HG03045 (cell line): ENCODE measurements around the gene ADSS1.

Experiments
- ATAC-seq: cut with Tn5 transposase; IDR thresholded peaks from one replicate; pipeline ENCODE4 v1.9.1; 2021; ENCODE audit warnings: mild to moderate bottlenecking, moderate library complexity; ENCODE audit not compliant: unreplicated experiment

Gene ADSS1

DNA sequence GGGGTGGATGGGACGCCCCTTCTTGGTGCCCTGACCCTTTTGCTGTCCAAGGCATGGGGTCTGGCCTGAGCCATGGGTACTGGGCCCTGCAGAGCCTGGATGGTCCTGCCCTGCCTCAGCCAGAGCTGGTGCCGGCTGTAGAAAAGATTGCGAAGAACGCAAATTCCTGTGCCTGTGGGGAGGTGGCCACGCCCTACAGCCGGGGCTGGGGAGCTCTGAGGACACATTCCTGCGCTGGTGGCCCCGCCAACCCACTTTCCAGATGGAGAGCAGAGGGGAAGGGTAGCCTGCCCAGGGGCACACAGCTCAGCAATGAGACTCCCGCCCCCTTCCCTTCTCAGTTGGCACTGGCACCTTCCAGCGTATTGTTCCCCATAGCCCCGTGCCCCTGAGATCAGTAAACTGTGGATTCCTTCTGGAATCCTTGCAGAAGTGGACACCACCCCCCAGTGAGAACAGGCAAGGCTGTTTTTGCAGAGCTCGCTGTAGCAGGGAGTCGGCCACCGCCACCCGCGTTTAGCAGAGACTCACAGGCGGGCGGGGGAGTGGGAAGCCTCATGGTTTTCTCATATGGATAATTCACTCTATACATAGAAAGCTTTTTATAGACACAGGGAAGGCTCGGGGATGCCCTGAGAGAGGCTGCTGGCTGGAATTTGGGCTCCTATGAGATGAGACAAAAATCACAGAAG lies 26.0 kb upstream of the ADSS1 start:
- no peak for ATAC-seq

- ATAC-seq = no peak
Measured at GRCh38 chr14:104698688-104699425, 25.2 kb upstream of the ADSS1 start.

DNA sequence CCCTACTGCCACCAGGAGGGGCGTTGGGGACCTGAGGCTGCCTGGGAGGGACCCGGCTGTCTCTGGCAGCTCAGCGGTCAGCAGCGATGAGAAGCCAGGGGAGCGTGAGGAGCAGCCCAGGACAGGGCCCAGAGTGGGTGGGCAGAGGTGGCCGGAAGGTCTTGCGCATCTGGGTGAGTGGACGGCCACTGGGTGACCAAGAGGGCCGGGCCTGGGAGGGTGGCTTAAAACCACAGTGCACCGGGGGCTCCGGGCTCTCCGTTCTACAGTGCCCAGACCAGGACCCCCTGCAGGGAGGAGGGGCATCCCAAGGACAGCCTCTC lies 24.6 kb upstream of the ADSS1 start:
- ATAC-seq = no peak

GRCh38 chr14:104700225-104700651 lies 23.8 kb upstream of the ADSS1 start:
- ATAC-seq = no peak

GRCh38 chr14:104700747-104701217 lies 23.2 kb upstream of the ADSS1 start:
- ATAC-seq = no peak

DNA sequence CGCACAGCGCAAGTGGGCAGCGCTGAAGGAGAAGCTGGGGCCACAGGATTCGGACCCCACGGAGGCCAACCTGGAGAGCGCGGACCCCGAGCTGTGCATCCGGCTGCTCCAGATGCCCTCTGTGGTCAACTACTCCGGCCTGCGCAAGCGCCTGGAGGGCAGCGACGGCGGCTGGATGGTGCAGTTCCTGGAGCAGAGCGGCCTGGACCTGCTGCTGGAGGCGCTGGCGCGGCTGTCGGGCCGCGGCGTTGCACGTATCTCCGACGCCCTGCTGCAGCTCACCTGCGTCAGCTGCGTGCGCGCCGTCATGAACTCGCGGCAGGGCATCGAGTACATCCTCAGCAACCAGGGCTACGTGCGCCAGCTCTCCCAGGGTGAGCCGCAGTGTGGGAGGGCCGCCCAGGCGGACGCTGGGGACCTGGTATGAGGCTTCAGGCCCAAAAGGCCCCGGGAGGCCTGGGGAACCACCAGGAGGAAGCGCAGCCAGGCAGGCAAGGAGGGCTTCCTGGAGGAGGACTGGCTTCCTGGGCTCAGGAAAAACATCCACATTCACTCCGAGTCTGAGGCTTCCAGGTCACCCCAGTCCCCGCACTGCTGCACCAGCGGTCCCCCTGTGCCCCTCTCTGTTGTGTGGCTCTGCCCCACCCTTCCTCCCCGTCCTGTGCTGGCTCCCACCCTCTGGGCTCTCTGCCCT lies 22.5 kb upstream of the ADSS1 start:
- no peak for ATAC-seq

- no peak for ATAC-seq
Measured at GRCh38 chr14:104702106-104702505, 21.9 kb upstream of the ADSS1 start.

DNA sequence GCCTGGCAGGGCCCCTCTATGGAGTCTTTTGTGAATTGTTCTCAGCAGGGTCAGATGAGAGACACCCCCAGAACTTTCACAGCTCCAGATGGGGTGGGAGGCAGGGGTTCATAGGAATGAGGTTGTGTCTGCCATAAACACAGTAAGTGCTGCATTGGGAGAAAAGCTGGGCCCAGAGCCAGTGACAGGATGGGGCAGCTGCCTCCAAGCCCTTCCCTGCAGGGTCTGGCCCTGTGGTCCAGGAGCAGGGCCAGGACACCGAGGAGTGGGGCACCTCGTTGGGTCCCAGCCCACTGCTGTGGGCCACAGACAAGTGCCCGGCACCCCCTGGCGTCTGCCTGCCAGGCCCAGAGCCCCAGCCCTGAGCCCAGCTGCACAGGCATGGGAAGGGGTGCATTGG lies 21.4 kb upstream of the ADSS1 start:
- no peak for ATAC-seq

DNA sequence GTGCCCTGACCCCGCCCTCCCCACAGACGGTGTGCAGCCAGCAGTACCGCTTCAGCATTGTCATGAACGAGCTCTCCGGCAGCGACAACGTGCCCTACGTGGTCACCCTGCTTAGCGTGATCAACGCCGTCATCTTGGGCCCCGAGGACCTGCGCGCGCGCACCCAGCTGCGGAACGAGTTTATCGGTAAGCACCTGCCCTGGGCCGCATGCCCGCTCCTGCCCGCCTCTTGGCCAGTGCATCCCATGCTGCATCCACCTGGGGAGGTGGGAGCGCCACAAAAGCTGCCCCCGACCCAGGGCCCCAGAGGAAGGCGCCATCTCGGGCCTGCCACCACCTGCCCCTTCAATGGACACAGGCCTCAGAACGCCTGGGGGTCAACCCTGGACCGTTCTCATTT lies 20.8 kb upstream of the ADSS1 start:
- no peak for ATAC-seq

DNA sequence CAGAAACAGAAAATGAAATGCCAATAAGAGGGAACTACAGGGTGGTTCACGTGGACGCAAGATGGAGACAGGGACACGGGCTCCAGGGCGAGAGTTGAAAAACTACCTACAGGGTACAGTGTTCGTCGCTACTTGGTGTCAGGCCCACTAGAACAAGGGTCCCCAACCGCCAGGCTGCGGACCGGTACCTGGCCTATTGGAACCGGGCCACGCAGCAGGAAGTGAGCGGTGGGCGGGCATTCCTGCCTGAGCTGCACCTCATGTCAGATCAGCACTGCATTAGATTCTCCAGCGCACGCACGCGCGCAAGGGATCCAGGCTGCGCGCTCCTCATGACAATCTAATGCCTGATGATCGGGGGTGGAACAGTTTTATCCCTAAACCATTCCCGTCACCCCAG lies 19.8 kb upstream of the ADSS1 start:
- ATAC-seq = no peak

DNA sequence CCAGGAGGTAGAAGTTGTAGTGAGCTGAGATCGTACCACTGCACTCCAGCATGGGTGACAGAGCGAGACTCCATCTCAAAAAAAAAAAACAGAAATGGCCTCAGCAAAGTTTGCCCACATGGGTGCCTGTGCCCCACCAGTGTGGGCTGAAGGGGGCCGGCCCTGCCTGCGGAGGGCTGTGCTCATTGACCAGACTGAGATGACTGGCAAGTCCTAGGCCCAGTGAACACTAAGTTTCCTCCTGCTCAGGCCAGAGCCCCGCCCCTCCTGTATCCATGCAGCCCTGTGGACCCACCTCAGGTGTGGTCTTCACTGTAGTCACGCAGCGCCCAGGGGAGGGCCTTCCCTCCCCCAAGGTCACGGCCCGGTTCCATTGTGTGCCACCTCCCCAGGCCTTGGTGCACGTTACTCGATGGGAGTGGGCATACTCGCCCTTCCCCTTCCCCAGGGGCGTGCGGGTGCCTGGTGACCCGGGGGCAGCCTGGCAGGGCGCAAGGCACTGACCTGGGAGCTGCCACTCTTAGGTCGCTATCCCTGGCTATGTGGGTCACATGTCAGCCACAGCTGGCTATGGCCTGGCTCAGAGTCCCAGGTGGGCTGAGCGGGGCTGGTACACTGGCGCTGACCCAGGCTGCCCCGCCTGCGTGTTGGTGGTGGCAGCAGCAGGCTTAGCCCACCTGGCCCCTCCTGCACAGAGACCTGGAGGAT lies 18.5 kb upstream of the ADSS1 start:
- no peak for ATAC-seq

DNA sequence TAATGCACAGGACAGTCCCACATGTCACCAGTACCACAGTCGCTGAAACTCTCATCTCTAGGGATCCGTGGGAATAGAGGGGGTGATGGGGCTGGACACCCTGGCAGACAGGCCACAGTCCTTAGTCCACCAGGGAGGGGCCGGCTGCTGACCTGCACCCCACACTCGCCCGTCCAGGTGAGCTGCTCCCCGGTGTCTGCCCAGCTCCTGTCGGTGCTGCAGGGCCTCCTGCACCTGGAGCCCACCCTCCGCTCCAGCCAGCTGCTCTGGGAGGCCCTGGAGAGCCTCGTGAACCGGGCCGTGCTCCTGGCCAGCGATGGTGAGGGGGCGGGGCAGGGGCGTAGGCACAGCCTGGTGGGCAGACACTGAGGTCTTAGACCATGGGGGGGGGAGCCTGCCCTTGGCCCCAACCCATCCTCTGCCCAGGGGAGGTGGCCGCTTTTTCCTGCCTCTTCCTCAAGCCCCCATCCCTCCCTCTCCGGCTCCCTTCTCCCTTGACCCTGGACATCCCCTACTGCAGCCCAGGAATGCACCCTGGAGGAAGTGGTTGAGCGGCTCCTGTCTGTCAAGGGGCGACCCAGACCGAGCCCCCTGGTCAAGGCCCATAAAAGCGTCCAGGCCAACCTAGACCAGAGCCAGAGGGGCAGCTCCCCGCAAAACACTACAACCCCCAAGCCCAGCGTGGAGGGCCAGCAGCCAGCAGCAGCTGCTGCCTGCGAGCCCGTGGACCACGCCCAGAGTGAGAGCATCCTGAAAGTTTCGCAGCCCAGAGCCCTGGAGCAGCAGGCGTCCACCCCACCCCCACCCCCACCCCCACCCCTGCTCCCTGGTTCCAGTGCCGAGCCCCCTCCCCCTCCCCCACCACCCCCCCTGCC lies 17.1 kb upstream of the ADSS1 start:
- no peak for ATAC-seq

DNA sequence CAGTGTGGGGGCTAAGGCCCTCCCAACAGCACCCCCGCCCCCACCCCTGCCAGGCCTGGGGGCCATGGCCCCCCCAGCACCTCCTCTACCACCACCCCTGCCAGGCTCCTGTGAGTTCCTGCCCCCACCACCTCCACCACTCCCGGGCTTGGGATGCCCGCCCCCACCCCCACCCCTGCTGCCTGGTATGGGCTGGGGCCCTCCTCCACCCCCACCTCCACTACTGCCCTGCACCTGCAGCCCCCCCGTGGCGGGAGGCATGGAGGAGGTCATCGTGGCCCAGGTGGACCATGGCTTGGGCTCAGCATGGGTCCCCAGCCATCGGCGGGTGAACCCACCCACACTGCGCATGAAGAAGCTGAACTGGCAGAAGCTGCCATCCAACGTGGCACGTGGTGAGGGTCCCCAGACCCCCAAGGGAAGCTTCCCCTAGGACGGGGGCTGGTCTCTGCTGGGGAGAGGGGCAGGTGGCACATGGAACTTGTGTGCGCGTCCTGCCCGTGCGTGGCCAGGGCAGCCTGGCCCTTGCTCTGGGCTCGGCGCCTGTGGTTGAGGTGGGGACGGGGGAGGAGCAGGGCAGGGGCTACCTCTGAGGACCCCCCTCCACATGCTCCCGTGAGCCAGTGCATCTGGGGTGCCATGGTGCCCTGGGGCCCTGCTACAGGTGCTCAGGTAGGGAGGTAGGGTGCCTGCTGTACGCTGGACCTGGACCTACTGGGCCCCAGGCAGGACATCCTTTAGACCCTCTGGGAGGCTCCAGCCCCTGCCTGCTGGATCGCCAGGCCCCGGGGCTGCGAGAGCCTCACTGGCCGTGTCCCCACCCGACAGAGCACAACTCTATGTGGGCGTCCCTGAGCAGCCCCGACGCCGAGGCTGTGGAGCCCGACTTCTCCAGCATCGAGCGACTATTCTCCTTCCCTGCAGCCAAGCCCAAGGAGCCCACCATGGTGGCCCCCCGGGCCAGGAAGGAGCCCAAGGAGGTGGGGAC lies 16.1 kb upstream of the ADSS1 start:
- no peak for ATAC-seq

DNA sequence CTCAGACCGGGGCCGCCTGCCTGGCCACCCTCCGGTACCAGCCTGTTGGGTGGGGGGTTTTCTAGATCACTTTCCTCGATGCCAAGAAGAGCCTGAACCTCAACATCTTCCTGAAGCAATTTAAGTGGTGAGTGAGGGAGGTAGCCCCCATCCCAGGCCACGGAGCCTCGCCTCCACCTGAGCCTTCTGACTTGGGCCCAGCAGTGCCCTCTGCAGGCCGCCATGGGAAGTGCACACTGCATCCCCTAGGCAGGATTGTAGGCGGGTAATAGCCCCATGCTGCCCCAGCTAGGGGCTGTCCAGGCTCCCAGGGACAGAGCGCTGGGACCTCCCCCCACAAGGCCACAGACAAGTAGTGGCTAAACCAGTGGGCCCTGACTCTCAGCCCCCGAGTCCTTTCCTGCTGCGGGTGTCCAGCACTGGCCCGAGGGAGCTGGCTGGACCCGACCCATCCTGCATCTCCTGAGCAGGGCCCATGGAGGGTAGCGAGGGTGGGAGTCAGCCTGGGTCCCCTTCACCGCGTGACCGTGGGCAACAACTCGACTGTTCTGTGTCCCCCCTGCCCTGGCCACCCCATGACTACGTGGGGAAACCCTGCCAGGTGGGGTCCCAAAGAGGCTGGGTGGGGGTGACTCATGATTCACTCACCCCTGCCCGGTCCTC lies 15.3 kb upstream of the ADSS1 start:
- no peak for ATAC-seq

DNA sequence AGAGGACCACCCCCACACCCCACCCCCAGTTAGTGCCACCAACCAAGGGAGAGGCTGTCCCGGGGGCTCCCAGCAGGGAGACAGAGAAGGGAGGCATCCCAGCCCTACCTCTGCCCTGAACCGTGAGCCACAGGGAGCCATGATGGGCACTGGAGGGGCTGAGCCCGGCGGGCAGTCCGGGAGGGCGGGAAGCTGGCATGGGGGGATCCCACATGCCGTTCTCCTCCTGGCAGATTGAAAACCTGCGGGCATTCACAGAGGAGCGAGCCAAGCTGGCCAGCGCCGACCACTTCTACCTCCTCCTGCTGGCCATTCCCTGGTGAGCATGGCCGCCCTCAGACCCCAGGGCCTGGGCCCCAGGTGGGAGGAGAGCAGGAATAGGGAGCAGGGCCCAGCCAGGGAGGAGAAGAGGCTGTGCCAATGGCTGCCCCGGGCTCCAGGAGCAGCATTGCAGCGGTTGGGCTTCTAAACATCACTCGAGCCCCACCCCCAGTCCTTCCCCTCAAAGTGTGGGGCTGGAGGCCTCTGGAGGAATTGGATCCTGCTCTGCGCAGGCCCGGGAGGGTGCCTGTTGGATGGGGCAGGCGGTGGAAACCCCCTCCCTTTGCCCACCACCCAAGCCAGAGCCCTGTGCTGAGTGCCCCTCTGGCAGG lies 14.5 kb upstream of the ADSS1 start:
- ATAC-seq = no peak

DNA sequence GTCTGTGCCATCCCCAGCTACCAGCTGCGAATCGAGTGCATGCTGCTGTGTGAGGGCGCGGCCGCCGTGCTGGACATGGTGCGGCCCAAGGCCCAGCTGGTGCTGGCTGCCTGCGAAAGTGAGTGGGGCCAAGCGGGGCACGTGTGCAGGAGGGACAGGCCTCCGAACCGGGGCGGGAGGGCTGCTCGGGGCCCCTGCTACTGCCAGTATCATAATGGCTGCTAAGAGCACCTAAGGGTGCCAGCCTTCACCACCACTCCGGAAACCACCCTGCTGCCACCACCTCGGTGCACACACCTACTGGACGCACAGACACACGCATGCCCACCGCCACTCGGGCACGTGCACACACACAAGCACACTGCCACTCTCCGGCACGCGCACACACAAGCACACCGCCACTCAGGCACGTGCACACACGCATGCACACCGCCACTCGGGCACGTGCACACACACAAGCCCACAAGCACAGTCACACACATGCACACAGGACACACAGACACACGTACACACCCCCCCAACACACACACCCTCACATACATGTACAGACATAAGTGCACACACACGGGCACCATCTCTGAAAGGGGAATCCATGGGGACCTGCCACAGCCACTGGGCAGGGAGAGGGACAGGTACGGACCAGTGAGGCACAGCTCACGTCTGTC lies 13.8 kb upstream of the ADSS1 start:
- no peak for ATAC-seq

- ATAC-seq = no peak
Measured at GRCh38 chr14:104712881-104713734, 10.9 kb upstream of the ADSS1 start.
